GM18858 (cell line): Measurements from ENCODE around the gene RAPGEF5.
"Not testable (repeated sequence)": the region's sequence is repeated elsewhere in the genome, so short reads cannot be mapped to it uniquely, and the experiment has no call there.

Experiments used
- ATAC-seq: cut with Tn5 transposase; IDR thresholded peaks from one replicate; pipeline ENCODE4 v1.9.1; 2021; ENCODE audit not compliant: unreplicated experiment

The RAPGEF5 gene

DNA sequence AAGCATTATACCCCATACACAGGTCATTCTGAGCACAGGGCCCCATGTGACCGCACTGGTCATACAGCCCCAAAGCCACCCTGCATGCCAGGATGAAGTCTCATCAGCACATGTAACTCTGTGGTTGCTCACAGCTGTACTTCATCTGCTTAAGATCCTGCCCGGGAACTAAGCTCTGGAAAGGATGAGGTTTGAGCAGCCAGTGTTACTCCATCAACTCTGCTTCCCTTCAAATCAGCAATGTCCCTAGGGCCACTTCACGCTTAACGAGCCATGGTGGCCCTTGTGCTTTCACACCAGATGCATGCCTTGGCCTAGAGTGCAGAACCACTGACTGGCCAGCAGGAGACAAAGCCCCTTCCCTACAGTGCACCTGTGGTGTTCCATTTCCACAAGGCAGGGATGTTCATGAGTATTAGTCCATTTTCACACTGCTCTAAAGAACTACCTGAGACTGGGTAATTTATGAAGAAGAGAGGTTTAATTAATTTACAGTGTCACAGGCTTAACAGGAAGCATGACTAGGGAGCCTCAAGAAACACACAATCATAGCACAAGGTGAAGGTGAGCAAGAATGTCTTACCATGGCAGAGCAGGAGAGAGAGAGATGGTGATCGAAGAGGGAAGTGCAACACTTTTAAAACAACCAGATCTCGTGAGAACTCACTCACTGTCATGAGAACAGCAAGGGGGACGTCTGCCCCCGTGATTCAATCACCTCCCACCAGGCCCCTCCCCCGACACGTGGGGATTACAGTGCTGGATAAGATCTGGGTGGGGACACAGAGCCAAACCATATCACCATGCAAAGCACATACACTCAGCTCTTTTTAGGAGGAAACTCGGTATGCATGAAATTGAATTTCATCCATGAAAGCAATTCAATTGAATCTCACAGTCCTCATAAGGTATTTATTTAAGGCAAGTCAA lies 262.3 kb downstream of the RAPGEF5 start:
- ATAC-seq = no peak

DNA sequence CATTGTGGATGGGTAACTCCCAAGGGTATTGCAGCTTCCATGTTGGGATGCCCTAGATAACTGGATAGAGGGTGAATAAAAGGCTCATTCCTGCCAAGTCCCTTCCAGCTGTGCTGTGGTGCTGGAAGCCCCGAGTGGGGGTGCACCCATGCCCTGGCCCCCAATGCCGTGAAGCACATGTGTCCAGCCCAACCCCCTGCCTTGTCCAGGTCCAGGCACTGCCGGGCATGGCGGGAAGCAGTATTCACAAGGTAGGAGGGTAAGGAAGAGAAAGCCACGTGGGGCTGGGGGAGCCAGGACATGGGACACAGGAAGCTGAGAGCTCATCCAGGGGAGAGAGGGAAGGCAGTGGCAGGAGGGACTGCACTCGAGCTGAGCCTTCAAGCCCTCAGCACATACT lies 263.0 kb downstream of the RAPGEF5 start:
- ATAC-seq = no peak

DNA sequence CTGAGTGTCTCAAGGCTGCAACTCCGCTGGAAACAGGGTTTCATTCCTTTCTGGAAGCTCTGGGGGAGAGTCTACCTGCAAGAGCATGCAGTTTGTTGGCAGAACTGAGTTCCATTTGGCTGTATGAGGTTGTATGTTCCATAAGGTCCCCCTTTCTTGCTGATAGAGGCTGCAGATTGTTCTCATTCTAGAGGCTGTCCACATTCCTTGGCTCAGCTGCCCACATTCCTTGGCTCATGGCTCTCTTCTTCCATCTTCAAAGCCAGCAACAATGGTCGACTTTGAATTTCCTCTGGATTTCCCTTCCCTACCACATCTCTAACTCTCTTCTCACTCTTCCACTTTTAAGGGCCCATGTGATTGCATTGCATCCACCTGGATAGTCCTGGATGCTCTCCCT lies 264.0 kb downstream of the RAPGEF5 start:
- no peak for ATAC-seq

DNA sequence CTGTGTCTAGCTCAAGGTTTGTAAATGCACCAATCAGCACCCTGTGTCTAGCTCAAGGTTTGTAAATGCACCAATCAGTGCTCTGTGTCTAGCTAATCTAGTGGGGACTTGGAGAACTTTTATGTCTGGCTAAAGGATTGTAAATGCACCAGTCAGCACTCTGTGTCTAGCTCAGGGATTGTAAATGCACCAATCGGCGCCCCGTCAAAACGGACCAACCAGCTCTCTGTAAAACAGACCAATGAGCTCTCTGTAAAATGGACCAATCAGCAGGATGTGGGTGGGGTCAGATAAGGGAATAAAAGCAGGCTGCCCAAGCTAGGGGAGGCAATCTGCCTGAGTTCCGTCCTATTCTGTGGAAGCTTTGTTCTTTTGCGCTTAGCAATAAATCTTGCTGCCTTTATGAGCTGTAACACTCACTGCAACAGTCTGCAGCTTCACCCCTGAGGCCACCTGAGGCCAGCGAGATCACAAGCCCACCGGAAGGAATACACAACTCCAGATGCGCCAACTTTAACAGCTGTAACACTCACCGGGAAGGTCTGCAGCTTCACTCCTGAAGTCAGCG lies 265.9 kb downstream of the RAPGEF5 start:
- ATAC-seq = not testable (repeated sequence)

DNA sequence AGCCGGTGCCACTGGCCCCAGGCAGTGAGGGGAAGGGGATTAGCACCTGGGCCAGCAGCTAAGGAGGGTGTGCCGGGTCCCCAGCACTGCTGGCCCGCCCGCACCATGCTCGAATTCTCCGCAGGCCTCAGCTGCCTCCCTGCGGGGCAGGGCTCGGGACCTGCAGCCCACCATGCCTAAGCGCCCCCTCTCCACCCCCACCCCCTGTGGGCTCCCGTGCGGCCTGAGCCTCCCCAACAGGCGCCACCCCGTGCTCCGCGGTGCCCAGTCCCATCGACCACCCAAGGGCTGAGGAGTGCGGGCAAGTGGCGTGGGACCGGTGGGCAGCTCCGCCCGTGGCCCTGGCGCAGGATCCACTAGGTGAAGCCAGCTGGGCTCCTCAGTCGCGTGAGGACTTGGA lies 266.4 kb downstream of the RAPGEF5 start:
- no peak for ATAC-seq

DNA sequence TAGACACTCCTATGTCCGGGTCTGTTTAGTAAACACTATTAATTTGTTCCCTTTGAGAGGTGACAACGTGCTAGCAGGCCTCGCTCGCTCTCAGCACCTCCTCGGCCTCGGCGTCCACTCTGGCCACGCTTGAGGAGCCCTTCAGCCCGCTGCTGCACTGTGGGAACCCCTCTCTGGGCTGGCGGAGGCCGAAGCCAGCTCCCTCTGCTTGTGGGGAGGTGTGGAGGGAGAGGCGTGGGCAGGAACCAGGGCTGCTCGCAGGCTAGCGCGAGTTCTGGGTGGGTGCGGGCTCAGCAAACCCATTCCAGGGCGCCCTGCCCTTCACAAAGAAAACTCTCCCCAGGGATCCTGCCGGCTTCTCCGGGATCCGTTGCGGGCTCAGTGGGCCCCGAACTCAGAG lies 266.8 kb downstream of the RAPGEF5 start:
- no peak for ATAC-seq

DNA sequence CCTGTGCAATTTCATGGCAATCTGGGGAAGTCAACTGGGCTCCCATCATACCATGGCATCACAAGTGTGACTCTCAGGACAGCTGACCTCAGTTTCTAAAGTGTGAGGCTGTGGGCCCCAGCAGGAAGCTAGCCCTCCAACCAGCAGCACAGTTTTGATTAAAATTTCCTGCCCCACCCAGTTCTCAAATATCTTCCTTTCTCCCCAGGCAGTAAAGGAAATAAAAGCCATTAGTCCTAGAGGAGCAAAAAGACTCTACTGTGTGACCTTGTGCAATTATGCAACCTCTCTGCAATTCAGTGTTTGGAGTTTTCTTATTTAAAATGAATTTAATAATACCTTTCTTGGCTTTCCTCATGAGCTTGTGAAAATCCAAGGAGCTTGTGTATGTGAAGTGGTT lies 268.1 kb downstream of the RAPGEF5 start:
- no peak for ATAC-seq

DNA sequence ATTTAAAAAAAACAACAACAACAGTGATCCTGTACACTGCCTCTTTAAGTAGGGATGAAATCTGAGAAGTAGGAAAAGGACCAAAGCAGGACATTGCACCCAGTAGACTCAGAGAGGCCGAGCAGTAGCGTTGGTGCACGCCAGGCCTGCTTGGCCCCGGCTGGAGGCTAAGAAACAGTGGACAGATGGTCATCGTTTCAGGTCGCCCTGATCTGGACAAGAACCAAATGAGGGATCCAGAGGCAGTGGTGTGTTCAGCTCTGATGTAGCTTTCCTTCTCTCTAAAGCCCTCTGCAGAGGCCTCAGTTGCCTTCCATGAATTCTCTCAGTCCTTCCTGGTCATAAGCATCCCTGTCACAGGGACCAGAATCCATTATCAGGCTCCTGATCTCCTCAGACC lies 269.1 kb downstream of the RAPGEF5 start:
- ATAC-seq = no peak

DNA sequence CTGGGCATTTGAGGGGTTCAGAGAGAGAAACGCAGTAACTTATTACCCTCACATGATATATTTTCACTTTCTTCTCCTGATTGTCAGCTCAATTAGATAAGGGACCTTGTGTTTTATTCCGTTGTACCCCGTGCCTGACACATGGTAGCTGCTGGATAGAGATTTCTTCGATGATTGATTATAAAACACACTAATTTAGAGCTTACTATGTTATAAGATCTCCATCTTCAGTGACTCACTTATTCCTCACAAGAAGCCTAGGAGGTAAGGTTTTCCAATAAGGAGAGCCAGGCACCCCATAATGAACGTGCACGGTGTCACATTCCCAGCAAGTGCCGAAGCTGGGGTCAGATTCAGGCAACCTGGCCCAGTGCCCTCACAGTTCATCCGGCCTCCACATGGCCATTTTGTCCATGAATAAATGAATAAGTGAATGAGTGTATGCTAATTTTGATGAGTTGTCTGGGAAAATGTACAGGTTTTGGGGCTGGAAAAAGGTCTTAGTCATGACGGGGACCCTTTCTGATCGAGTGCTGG lies 273.2 kb downstream of the RAPGEF5 start:
- ATAC-seq = no peak

DNA sequence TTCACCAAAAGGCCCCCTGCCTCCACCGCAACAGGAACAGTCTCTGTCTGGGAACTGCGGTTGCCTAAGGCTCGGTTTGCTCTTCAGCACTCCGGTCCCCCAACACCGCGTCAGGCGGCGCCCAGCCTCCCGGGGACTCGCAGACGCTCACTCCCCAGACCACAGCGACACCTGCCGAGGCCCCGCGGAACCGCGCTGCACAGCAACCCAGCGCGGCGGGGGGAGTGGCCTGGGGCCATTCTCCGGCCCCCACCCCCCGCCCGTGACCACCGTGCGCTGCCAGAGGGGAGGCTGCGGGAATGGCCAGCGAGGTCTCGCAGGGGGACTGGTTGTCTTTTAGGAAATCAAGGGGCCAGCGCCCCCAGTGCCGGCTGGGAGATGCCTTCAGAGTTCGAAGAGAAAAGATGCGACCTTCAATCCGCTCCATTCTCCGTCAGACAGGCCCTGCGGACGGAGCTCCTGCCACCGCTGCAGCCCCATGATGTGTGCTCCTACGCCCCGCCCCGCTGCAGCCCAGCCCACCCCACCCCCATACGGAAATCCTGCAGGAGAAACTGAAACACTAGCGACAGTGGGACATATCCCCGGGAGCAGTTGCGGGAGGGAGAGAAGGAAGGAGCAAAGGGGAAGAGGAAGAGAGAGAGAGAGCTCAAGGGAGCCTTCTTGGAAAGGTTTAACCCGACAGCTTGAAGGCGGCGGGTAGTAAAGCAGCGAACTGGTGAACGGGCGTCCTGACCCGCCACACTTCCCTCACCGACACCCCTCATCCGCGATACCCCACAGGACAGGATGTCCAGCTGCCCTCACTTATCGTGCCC lies 273.9 kb downstream of the RAPGEF5 start:
- ATAC-seq = peak; percentile 96

DNA sequence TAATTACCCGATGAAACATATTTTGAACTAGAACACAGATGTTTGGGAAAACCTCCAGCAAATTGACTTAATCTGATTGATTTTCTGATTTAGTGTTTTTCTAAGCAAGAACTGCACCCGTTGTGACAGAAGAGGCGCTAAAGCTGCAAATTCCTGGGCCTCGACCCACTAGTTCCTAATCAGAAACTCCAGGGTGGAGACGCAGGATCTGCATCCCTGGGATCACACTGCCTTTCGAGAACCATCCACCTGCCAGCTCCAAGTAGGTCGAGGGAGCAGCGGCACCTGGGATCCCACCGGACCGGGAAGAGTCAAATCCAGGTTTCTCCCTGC lies 274.4 kb downstream of the RAPGEF5 start:
- peak; percentile 9 for ATAC-seq

DNA sequence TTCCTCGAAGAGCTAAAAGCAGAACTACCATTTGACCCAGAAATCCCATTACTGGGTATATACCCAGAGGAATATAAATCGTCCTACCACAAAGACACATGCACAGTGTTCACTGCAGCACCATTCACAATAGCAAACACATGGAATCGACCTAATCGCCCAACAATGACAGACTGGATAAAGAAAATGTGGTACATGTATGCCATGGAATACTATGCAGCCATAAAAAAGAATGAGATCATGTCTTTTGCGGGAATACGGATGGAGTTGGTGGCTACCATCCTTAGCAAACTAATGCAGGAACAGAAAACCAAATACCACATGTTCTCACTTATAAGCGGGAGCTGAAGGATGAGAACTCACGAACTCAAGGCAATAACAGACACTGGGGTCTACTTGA lies 276.7 kb downstream of the RAPGEF5 start:
- not testable (repeated sequence) for ATAC-seq

DNA sequence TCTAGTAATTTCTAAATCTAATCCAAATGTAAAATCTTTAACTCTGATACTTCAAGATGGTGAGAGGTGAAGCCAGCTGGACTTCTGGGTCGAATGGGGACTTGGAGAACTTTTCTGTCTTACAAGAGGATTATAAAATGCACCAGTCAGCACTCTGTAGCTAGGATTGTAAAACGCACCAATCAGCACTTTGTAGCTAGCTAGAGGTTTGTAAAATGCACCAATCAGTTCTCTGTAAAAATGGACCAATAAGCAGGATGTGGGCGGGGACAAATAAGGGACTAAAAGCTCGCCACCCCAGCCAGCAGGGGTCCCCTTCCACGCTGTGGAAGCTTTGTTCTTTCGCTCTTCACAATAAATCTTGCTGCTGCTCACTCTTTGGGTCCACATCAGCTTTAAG lies 278.1 kb downstream of the RAPGEF5 start:
- ATAC-seq = not testable (repeated sequence)

DNA sequence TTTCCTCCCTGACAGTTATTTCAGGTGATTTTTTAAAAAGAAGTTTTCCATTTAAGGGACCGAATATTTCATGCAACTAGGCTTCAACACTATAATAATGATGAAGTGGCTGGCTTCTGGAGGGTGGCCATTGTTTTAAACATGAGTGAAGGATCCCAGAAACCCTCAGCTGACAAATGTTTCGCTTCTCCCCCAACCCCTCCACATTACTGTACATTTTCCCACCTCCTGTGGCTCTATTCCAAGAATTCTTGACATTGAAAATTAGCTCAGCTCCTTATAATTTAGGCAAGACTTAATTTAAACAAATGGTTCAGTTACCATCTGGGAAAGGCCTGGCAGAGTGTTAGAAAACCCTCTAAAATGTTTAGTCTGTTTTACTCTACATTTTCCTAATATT lies 281.4 kb downstream of the RAPGEF5 start:
- no peak for ATAC-seq

DNA sequence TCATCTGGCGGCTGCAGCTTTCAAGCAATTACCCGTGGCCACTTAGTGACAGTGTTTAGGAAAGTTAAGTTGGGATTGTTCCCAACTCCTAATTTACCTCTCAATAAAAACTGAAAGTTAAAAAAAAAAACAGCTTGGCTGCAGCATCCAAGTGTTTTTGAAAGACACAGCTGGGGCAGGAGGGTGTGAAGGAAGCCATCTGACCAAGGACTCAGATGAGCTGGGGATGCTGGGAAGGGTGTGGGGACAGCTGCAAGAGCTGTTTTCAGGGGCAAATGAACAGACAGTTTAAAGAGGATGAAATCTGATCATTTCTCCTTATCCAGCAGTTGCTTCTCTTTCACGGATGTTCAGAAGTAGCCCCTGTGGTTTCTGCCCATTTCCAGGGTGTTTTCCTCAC lies 282.1 kb downstream of the RAPGEF5 start:
- ATAC-seq = no peak
